K562 (cell line): Measurements from ENCODE around the gene TMEM87A. TPM values are rescaled to one million over a fixed set of nuclear protein-coding genes. Genes with fewer than 3 reads are reported as not detected.

ENCODE experiments used
- ATAC-seq: fragments of 200-7000 bp; cut with Tn5 transposase; 3 replicates; pipeline ENCODE4 v1.9.1; 2020; ENCODE audit warnings: moderate library complexity
- BruUV-seq: library from RNA; stranded (reverse); fragments of 400-500 nt; replicated peaks from 2 replicates; lab custom pipeline; 2021; lab: Mats Ljungman, UMichigan
- CTCF ChIA-PET: fragments of 300-600 bp; formaldehyde crosslinking; extraction: SDS; loops from one replicate; lab custom pipeline; 2021; ENCODE audit warnings: low intra/inter-chr PET ratio; lab: Yijun Ruan, JAX
- POLR2A ChIA-PET: fragments of 300-600, 350-650 bp; sonication (Branson Sonifier 250); formaldehyde crosslinking; extraction: SDS; loops from one replicate; lab custom pipeline; 2021; ENCODE audit warnings: antibody characterized with exemption, inconsistent platforms; lab: Yijun Ruan, JAX
- DNase-seq, 4 experiments: peaks; one replicate each; pipeline versions ENCODE4 v3.0.0 to v3.0.0-alpha.2; 2011 to 2018; ENCODE audit warnings: low spot score in 3 of 4, mixed read lengths in 3 of 4; ENCODE audit errors: extremely low read depth in 1 of 4
- FAIRE-seq: peaks from 2 replicates; lab custom pipeline; 2011; peaks lifted over from hg19 to GRCh38; lab: Jason Lieb, UNC
- H2AFZ ChIP-seq: 2 replicates; pipeline ENCODE4 v1.6.0; 2011; ENCODE audit warnings: low read depth, low read length, control low read depth, inconsistent platforms
- H3K27ac ChIP-seq: fragments of 200-600 bp; 3 replicates; pipeline ENCODE4 v1.8.0; 2011; ENCODE audit warnings: low read depth, mild to moderate bottlenecking, control low read depth, inconsistent platforms, low read length, moderate library complexity, mixed read lengths; ENCODE audit errors: extremely low read depth
- H3K27me3 ChIP-seq, 2 experiments: fragments of 300-600 bp in 1 of 2; 2 replicates in 1 of 2; 3 replicates in 1 of 2; pipeline versions ENCODE4 v1.6.0 to v1.8.0; 2011; ENCODE audit warnings: inconsistent platforms in 2 of 2, low read length in 2 of 2, mild to moderate bottlenecking in 1 of 2, mixed read lengths in 1 of 2, moderate library complexity in 1 of 2; ENCODE audit not compliant: control insufficient read depth in 2 of 2, insufficient read depth in 2 of 2
- H3K36me3 ChIP-seq: fragments of 300-600 bp; 3 replicates; pipeline ENCODE4 v1.8.0; 2011; ENCODE audit warnings: mild to moderate bottlenecking, low read length, inconsistent platforms; ENCODE audit not compliant: control insufficient read depth, insufficient read depth
- H3K4me1 ChIP-seq, 2 experiments: fragments of 200-600 bp in 1 of 2; replicated peaks in 1 of 2; 2 replicates in 1 of 2; 3 replicates in 1 of 2; pipeline versions ENCODE4 v1.5.1 to v1.8.0; 2011; ENCODE audit warnings: inconsistent platforms in 2 of 2, low read length in 2 of 2, mild to moderate bottlenecking in 1 of 2, mixed read lengths in 1 of 2, moderate library complexity in 1 of 2; ENCODE audit not compliant: control insufficient read depth in 2 of 2, insufficient read depth in 2 of 2
- H3K4me2 ChIP-seq: 2 replicates; pipeline ENCODE4 v1.6.1; 2011; ENCODE audit warnings: low read length, control low read depth, inconsistent platforms, mixed read lengths; ENCODE audit not compliant: insufficient read depth
- H3K4me3 ChIP-seq: fragments of 200-600 bp; sonication (generic), shearing (Covaris generic); 2 replicates; pipeline ENCODE4 v1.5.1; 2016; ENCODE audit warnings: control low read depth, inconsistent platforms
- H3K79me2 ChIP-seq: fragments of 200-600 bp; 3 replicates; pipeline ENCODE4 v1.8.0; 2011; ENCODE audit warnings: low read length, inconsistent platforms; ENCODE audit not compliant: control insufficient read depth, insufficient read depth
- H3K9ac ChIP-seq, 2 experiments: 2 replicates each; pipeline versions ENCODE4 v1.6.0 to v1.6.1; 2011; ENCODE audit warnings: low read depth in 2 of 2, low read length in 2 of 2, control low read depth in 1 of 2, inconsistent platforms in 1 of 2, mild to moderate bottlenecking in 1 of 2, mixed read lengths in 1 of 2; ENCODE audit not compliant: insufficient read depth in 1 of 2
- H3K9me1 ChIP-seq: one replicate; pipeline ENCODE4 v1.6.0; 2011; ENCODE audit warnings: inconsistent platforms, mild to moderate bottlenecking, low read length, moderate library complexity; ENCODE audit not compliant: control insufficient read depth, insufficient read depth
- H3K9me3 ChIP-seq: replicated peaks from 2 replicates; pipeline ENCODE4 v1.5.1; 2011; ENCODE audit warnings: low read depth, low read length, inconsistent platforms; ENCODE audit not compliant: control insufficient read depth, insufficient read depth
- H4K20me1 ChIP-seq: replicated peaks from 2 replicates; pipeline ENCODE4 v1.6.1; 2011; ENCODE audit warnings: low read length, inconsistent platforms, mixed read lengths; ENCODE audit not compliant: control insufficient read depth, insufficient read depth
- E2F3 ChIP-seq: fragments of 250-450 bp; sonication (Bioruptor Pico); IDR thresholded peaks from 2 replicates; pipeline ENCODE4 v1.4.0; 2020; ENCODE audit warnings: mild to moderate bottlenecking
- EHMT2 ChIP-seq: fragments of 450-650 bp; IDR thresholded peaks from 2 replicates; pipeline ENCODE4 v1.6.1; 2018; ENCODE audit warnings: antibody characterized with exemption
- ELK1 ChIP-seq: sonication (generic); formaldehyde crosslinking; IDR thresholded peaks from 2 replicates; pipeline ENCODE4 v1.8.1; 2022; ENCODE audit warnings: missing genetic modification reagents
- ESRRB ChIP-seq: fragments of 250-450 bp; sonication (Bioruptor Pico); IDR thresholded peaks from 2 replicates; pipeline ENCODE4 v1.5.0; 2020; ENCODE audit warnings: mild to moderate bottlenecking, moderate library complexity, borderline replicate concordance
- FOXK1 ChIP-seq: sonication (generic); formaldehyde crosslinking; IDR thresholded peaks from 2 replicates; pipeline ENCODE4 v1.8.0; 2022; ENCODE audit warnings: missing genetic modification reagents, mild to moderate bottlenecking, borderline replicate concordance
- GATAD2A ChIP-seq: fragments of 450-650 bp; IDR thresholded peaks from 2 replicates; pipeline ENCODE4 v1.6.1; 2017
- ILK ChIP-seq: fragments of 450-650 bp; IDR thresholded peaks from 2 replicates; pipeline ENCODE4 v1.6.1; 2016; ENCODE audit warnings: missing genetic modification characterization, low read depth, mild to moderate bottlenecking, missing compliant biosample characterization, moderate library complexity, borderline replicate concordance
- IRF2 ChIP-seq: sonication (generic); formaldehyde crosslinking; IDR thresholded peaks from 2 replicates; pipeline ENCODE4 v1.8.1; 2022; ENCODE audit warnings: mild to moderate bottlenecking, missing genetic modification reagents
- PML ChIP-seq: IDR thresholded peaks from 2 replicates; pipeline ENCODE4 v1.6.1; 2012; ENCODE audit warnings: low read length, inconsistent platforms
- RAD51 ChIP-seq: fragments of 450-650 bp; IDR thresholded peaks from 2 replicates; pipeline ENCODE4 v1.7.1; 2016; ENCODE audit warnings: low read depth, mild to moderate bottlenecking, borderline replicate concordance
- SOX6 ChIP-seq: fragments of 450-650 bp; IDR thresholded peaks from 2 replicates; pipeline ENCODE4 v1.6.1; 2014; ENCODE audit warnings: mild to moderate bottlenecking
- SRSF9 ChIP-seq: fragments of 200-400 bp; formaldehyde crosslinking; IDR thresholded peaks from 2 replicates; pipeline ENCODE4 v1.6.1; 2017; ENCODE audit warnings: low read depth, low read length, borderline replicate concordance
- TFE3 ChIP-seq: fragments of 450-650 bp; formaldehyde crosslinking; IDR thresholded peaks from 2 replicates; pipeline ENCODE4 v1.4.0; 2020; ENCODE audit warnings: mild to moderate bottlenecking, mixed read lengths
- ZBTB8A ChIP-seq: fragments of 450-650 bp; IDR thresholded peaks from 2 replicates; pipeline ENCODE4 v1.6.1; 2018; ENCODE audit warnings: mild to moderate bottlenecking, moderate library complexity; ENCODE audit not compliant: partially characterized antibody
- ZNF253 ChIP-seq: fragments of 250-450 bp; sonication (Bioruptor Pico); conservative IDR thresholded peaks from 2 replicates; pipeline ENCODE4 v1.6.1; 2021; ENCODE audit warnings: mild to moderate bottlenecking
- ZNF263 ChIP-seq: sonication (generic); formaldehyde crosslinking; IDR thresholded peaks from 2 replicates; pipeline ENCODE4 v1.8.0; 2022; ENCODE audit warnings: mild to moderate bottlenecking, missing genetic modification reagents, borderline replicate concordance
- ZNF384 ChIP-seq: IDR thresholded peaks from 2 replicates; pipeline ENCODE4 v1.6.1; 2012; ENCODE audit warnings: low read depth, low read length, improper control_type of control experiment
- in situ Hi-C: fragments of 300-500 bp; cut with MboI; formaldehyde crosslinking; loops from 4 replicates; pipeline ENCODE4 v1.15.0; 2018; ENCODE audit warnings: inconsistent platforms, mixed read lengths
- intact Hi-C: fragments of 100-400 bp; cut with micrococcal nuclease; formaldehyde crosslinking; loops from 2 replicates; pipeline ENCODE4 v1.14.2; 2022
- polyA plus RNA-seq, 8 experiments: library from polyadenylated mRNA; depleted of rRNA in 4 of 8; stranded (reverse) in 5 of 8; unstranded in 3 of 8; fragments of >200 nt; fragmentation: Nextera tagmentation in 2 of 8; fragmentation: Illumina TruSeq in 1 of 8; extraction: Ambion mirVana in 2 of 8; extraction: Trizol in 1 of 8; gene quantifications; 2 replicates each; pipeline versions ENCODE4 v1.2.1 to v1.2.3, GENCODE V29; 2011 to 2014; ENCODE audit warnings: inconsistent platforms in 1 of 8, missing spikeins in 1 of 8
- total RNA-seq, 7 experiments: library from RNA; depleted of rRNA in 6 of 7; stranded (reverse); fragments of >200 nt in 6 of 7; fragmentation: Illumina TruSeq in 2 of 7; extraction: Trizol in 2 of 7; gene quantifications; 2 replicates each; pipeline versions ENCODE4 v1.2.1 to v1.2.3, GENCODE V29; 2011 to 2021; ENCODE audit warnings: low replicate concordance in 1 of 7
- TF ChIP-seq, protein P1 (sequence below): fragments of 250-450 bp; sonication (Bioruptor Pico); IDR thresholded peaks from 2 replicates; pipeline ENCODE4 v1.4.0; 2020; ENCODE audit warnings: mild to moderate bottlenecking, moderate library complexity, borderline replicate concordance
- TF ChIP-seq, protein P2 (sequence below): fragments of 450-650 bp; IDR thresholded peaks from 2 replicates; pipeline ENCODE4 v1.6.1; 2016; ENCODE audit warnings: low read depth, mild to moderate bottlenecking, moderate library complexity

The TMEM87A gene
- total and polyA plus RNA-seq, 9 of the 15 experiments (the other 6 are each of a cell fraction or from before 2014, with no cell fraction given): 16.6 to 43.3 (median 29.6) TPM

- Histone ChIP-seq H3K4me1 (no peaks in the 10 kb centered on the region; a peak in 1 of 5 replicates), H3K36me3 (peaks cover 77% of the 10 kb centered on the region), H3K9ac (no peak overlapping the region), H3K9me3 (no peaks in the 10 kb centered on the region), H3K4me3 (no peak overlapping the region), H4K20me1 (no peaks in the 10 kb centered on the region), H3K27me3 (no peaks in the 10 kb centered on the region), H2AFZ (no peak overlapping the region), H3K27ac (no peak overlapping the region), H3K9me1 (no peaks in the 10 kb centered on the region), H3K79me2 (no peaks in the 10 kb centered on the region), H3K4me2 (no peak overlapping the region)
- ATAC-seq (no peak), DNase-seq (no peak), FAIRE-seq (no peak)
- TF ChIP-seq SRSF9: no peak
- TF ChIP-seq ILK (tag): no peak
- TF ChIP-seq RAD51: no peak
- TF ChIP-seq E2F3: no peak
- TF ChIP-seq ZNF263: no peak
- no peak for TF ChIP-seq TFE3
- no peak for TF ChIP-seq ELK1 (CRISPR knock-in tag)
- TF ChIP-seq, protein P1, sequence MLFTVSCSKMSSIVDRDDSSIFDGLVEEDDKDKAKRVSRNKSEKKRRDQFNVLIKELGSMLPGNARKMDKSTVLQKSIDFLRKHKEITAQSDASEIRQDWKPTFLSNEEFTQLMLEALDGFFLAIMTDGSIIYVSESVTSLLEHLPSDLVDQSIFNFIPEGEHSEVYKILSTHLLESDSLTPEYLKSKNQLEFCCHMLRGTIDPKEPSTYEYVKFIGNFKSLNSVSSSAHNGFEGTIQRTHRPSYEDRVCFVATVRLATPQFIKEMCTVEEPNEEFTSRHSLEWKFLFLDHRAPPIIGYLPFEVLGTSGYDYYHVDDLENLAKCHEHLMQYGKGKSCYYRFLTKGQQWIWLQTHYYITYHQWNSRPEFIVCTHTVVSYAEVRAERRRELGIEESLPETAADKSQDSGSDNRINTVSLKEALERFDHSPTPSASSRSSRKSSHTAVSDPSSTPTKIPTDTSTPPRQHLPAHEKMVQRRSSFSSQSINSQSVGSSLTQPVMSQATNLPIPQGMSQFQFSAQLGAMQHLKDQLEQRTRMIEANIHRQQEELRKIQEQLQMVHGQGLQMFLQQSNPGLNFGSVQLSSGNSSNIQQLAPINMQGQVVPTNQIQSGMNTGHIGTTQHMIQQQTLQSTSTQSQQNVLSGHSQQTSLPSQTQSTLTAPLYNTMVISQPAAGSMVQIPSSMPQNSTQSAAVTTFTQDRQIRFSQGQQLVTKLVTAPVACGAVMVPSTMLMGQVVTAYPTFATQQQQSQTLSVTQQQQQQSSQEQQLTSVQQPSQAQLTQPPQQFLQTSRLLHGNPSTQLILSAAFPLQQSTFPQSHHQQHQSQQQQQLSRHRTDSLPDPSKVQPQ (CRISPR knock-in tag): no peak
- no peak for TF ChIP-seq GATAD2A
- TF ChIP-seq ZNF253 (CRISPR knock-in tag): no peak
- TF ChIP-seq, protein P2, sequence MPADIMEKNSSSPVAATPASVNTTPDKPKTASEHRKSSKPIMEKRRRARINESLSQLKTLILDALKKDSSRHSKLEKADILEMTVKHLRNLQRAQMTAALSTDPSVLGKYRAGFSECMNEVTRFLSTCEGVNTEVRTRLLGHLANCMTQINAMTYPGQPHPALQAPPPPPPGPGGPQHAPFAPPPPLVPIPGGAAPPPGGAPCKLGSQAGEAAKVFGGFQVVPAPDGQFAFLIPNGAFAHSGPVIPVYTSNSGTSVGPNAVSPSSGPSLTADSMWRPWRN: no peak
- TF ChIP-seq ESRRB: no peak
- TF ChIP-seq FOXK1: no peak
- TF ChIP-seq EHMT2: no peak
- TF ChIP-seq IRF2 (CRISPR knock-in tag): no peak
- no peak for TF ChIP-seq PML
- no peak for TF ChIP-seq ZNF384
- TF ChIP-seq ZBTB8A: no peak
- TF ChIP-seq SOX6: no peak
- ChIA-PET POLR2A (no interaction called here), CTCF (no interaction called here)
- no TSS peak for BruUV-seq
- in situ Hi-C loops (no loop called here), intact Hi-C loops (no loop called here)
These were observed 59.7 kb downstream of the TMEM87A start for GRCh38 chr15:42213511-42213910.
